HEK293 (cell line): ENCODE data around the gene EIF2B2.

Source experiments
- CTCF ChIA-PET: fragments of 350-600 bp; formaldehyde crosslinking; extraction: SDS; loops from one replicate; lab custom pipeline; 2021; ENCODE audit warnings: antibody characterized with exemption; lab: Yijun Ruan, JAX
- POLR2A ChIA-PET: fragments of 300-600 bp; formaldehyde crosslinking; extraction: SDS; loops from one replicate; lab custom pipeline; 2020; ENCODE audit warnings: antibody characterized with exemption, inconsistent platforms; lab: Yijun Ruan, JAX
- H3K27ac ChIP-seq: fragments of 200-500 bp; sonication (Bioruptor generic); 2 replicates; pipeline ENCODE4 v1.5.1; 2014; ENCODE audit warnings: low read depth, low read length, control low read depth, inconsistent platforms; ENCODE audit errors: extremely low read depth
- H3K36me3 ChIP-seq, 2 experiments: fragments of 200-500 bp in 1 of 2; sonication (Bioruptor generic) in 1 of 2; 1 replicate in 1 of 2; 2 replicates in 1 of 2; pipeline ENCODE4 v1.5.1; 2014 to 2017; ENCODE audit warnings: inconsistent platforms in 2 of 2, low read length in 2 of 2; ENCODE audit not compliant: control insufficient read depth in 2 of 2, insufficient read depth in 1 of 2
- H3K4me1 ChIP-seq: fragments of 200-500 bp; sonication (Bioruptor generic); 2 replicates; pipeline ENCODE4 v1.5.1; 2014; ENCODE audit warnings: mild to moderate bottlenecking, low read length, inconsistent platforms; ENCODE audit not compliant: control insufficient read depth, insufficient read depth
- H3K4me3 ChIP-seq: 2 replicates; pipeline ENCODE4 v1.5.1; 2011; ENCODE audit warnings: low read depth, mild to moderate bottlenecking, control low read depth, low read length, moderate library complexity
- H3K9me3 ChIP-seq: fragments of 200-500 bp; sonication (Bioruptor generic); 2 replicates; pipeline ENCODE4 v1.5.1; 2014; ENCODE audit warnings: low read depth, low read length, inconsistent platforms; ENCODE audit not compliant: control insufficient read depth, insufficient read depth
- FEZF1 ChIP-seq: fragments of 450-650 bp; formaldehyde crosslinking; IDR thresholded peaks from 2 replicates; pipeline ENCODE4 v1.5.1; 2016; ENCODE audit warnings: missing biosample characterization, missing genetic modification characterization
- KLF16 ChIP-seq: fragments of 450-650 bp; formaldehyde crosslinking; IDR thresholded peaks from 2 replicates; pipeline ENCODE4 v1.5.1; 2017; ENCODE audit warnings: missing biosample characterization, missing genetic modification characterization
- OVOL3 ChIP-seq: fragments of 450-650 bp; formaldehyde crosslinking; IDR thresholded peaks from 2 replicates; pipeline ENCODE4 v1.5.1; 2016; ENCODE audit warnings: missing biosample characterization, missing genetic modification characterization
- SCRT2 ChIP-seq: fragments of 450-650 bp; formaldehyde crosslinking; IDR thresholded peaks from 2 replicates; pipeline ENCODE4 v1.5.1; 2016; ENCODE audit warnings: missing biosample characterization, missing genetic modification characterization
- SETDB1 ChIP-seq: IDR thresholded peaks from one replicate; pipeline ENCODE4 v1.6.1; 2017; ENCODE audit warnings: mild to moderate bottlenecking, low read length, moderate library complexity, mixed read lengths; ENCODE audit not compliant: insufficient read length
- SP2 ChIP-seq: fragments of 450-650 bp; formaldehyde crosslinking; IDR thresholded peaks from 2 replicates; pipeline ENCODE4 v1.5.1; 2016; ENCODE audit warnings: missing biosample characterization, missing genetic modification characterization
- SP3 ChIP-seq: fragments of 450-650 bp; formaldehyde crosslinking; IDR thresholded peaks from 2 replicates; pipeline ENCODE4 v1.5.1; 2016; ENCODE audit warnings: missing biosample characterization, missing genetic modification characterization
- WT1 ChIP-seq: fragments of 450-650 bp; formaldehyde crosslinking; IDR thresholded peaks from 2 replicates; pipeline ENCODE4 v1.5.1; 2016; ENCODE audit warnings: missing biosample characterization, missing genetic modification characterization
- ZBTB8A ChIP-seq: fragments of 450-650 bp; formaldehyde crosslinking; IDR thresholded peaks from 2 replicates; pipeline ENCODE4 v1.5.1; 2016; ENCODE audit warnings: missing biosample characterization, missing genetic modification characterization
- ZIC2 ChIP-seq: fragments of 450-650 bp; formaldehyde crosslinking; IDR thresholded peaks from 2 replicates; pipeline ENCODE4 v1.5.1; 2016; ENCODE audit warnings: missing biosample characterization, missing genetic modification characterization
- ZNF112 ChIP-seq: fragments of 450-650 bp; formaldehyde crosslinking; IDR thresholded peaks from 2 replicates; pipeline ENCODE4 v1.5.0; 2017; ENCODE audit warnings: missing biosample characterization, missing genetic modification characterization
- ZNF114 ChIP-seq: fragments of 450-650 bp; formaldehyde crosslinking; IDR thresholded peaks from 2 replicates; pipeline ENCODE4 v1.5.0; 2017; ENCODE audit warnings: missing biosample characterization, missing genetic modification characterization
- ZNF138 ChIP-seq: fragments of 450-650 bp; formaldehyde crosslinking; IDR thresholded peaks from 2 replicates; pipeline ENCODE4 v1.5.1; 2016; ENCODE audit warnings: missing biosample characterization, missing genetic modification characterization, borderline replicate concordance
- ZNF211 ChIP-seq: fragments of 450-650 bp; formaldehyde crosslinking; IDR thresholded peaks from 2 replicates; pipeline ENCODE4 v1.5.1; 2016; ENCODE audit warnings: low read depth, missing biosample characterization, missing genetic modification characterization
- ZNF239 ChIP-seq: fragments of 450-650 bp; formaldehyde crosslinking; IDR thresholded peaks from 2 replicates; pipeline ENCODE4 v1.5.1; 2016; ENCODE audit warnings: missing biosample characterization, missing genetic modification characterization
- ZNF24 ChIP-seq: fragments of 450-650 bp; formaldehyde crosslinking; IDR thresholded peaks from 2 replicates; pipeline ENCODE4 v1.5.1; 2016; ENCODE audit warnings: missing biosample characterization, missing genetic modification characterization
- ZNF433 ChIP-seq: fragments of 450-650 bp; formaldehyde crosslinking; IDR thresholded peaks from 2 replicates; pipeline ENCODE4 v1.5.1; 2016; ENCODE audit warnings: missing biosample characterization, missing genetic modification characterization, low read depth
- ZNF501 ChIP-seq: fragments of 450-650 bp; formaldehyde crosslinking; IDR thresholded peaks from 2 replicates; pipeline ENCODE4 v1.5.1; 2016; ENCODE audit warnings: missing biosample characterization, missing genetic modification characterization
- ZNF558 ChIP-seq: fragments of 450-650 bp; formaldehyde crosslinking; IDR thresholded peaks from 2 replicates; pipeline ENCODE4 v1.5.1; 2016; ENCODE audit warnings: missing biosample characterization, missing genetic modification characterization
- ZNF621 ChIP-seq: fragments of 450-650 bp; formaldehyde crosslinking; IDR thresholded peaks from 2 replicates; pipeline ENCODE4 v1.5.1; 2017; ENCODE audit warnings: missing biosample characterization, missing genetic modification characterization
- ZNF629 ChIP-seq: fragments of 450-650 bp; formaldehyde crosslinking; IDR thresholded peaks from 2 replicates; pipeline ENCODE4 v1.5.1; 2017; ENCODE audit warnings: missing biosample characterization, missing genetic modification characterization
- ZNF747 ChIP-seq: fragments of 450-650 bp; formaldehyde crosslinking; IDR thresholded peaks from 2 replicates; pipeline ENCODE4 v1.5.1; 2016; ENCODE audit warnings: missing biosample characterization, missing genetic modification characterization
- TF ChIP-seq, protein P1 (sequence below): fragments of 450-650 bp; formaldehyde crosslinking; IDR thresholded peaks from 2 replicates; pipeline ENCODE4 v1.5.1; 2016; ENCODE audit warnings: missing biosample characterization, missing genetic modification characterization
- TF ChIP-seq, protein P2 (sequence below): fragments of 450-650 bp; formaldehyde crosslinking; IDR thresholded peaks from 2 replicates; pipeline ENCODE4 v1.5.1; 2016; ENCODE audit warnings: missing biosample characterization, missing genetic modification characterization
- TF ChIP-seq, protein P3 (sequence below): fragments of 450-650 bp; formaldehyde crosslinking; IDR thresholded peaks from 2 replicates; pipeline ENCODE4 v1.5.1; 2016; ENCODE audit warnings: missing biosample characterization, missing genetic modification characterization
- TF ChIP-seq, protein P4 (sequence below): sonication (generic); formaldehyde crosslinking; IDR thresholded peaks from 2 replicates; pipeline ENCODE4 v1.8.1; 2022; ENCODE audit warnings: mild to moderate bottlenecking, moderate library complexity, missing genetic modification reagents
- TF ChIP-seq, protein P5 (sequence below): fragments of 450-650 bp; formaldehyde crosslinking; IDR thresholded peaks from 2 replicates; pipeline ENCODE4 v1.5.0; 2017; ENCODE audit warnings: missing biosample characterization, missing genetic modification characterization, borderline replicate concordance
- TF ChIP-seq, protein P6 (sequence below): fragments of 450-650 bp; formaldehyde crosslinking; IDR thresholded peaks from 2 replicates; pipeline ENCODE4 v1.5.1; 2017; ENCODE audit warnings: missing biosample characterization, missing genetic modification characterization

EIF2B2 gene

DNA sequence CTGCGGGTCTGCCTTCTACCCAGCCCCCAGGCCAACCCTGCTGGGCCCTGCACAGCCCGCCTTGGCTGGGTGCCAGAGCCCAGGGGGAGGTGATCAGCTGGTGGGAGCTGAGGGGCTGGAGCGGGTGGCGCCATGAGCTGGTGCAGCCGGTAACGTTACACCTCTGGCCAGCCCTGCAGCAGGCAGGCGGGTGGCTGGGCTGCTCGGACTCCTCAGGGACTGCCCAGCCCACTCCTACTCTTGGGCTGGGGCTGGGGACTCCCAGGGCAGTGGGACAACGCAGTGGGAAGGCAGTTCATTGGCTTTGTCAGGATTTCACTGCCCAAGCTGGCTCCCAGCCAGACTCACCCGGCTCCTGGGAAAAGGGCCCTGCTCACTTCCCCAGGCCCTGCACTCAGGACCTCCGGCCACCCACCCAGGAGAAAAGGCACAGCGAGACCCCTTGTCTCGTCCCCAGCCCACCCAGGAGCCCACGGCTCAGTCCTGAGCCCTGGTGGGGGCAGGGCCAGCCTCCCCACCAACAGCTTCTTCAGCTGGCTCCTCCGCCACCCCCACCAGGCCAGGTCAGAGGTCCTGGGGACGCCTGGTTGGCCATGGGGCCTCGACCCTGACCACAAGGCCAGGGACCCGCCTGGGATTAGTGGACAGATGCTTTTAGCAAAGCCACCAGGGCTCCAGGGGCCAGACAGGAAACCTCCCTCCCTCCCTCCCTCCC is 48.3 kb upstream of the EIF2B2 start:
- POLR2A ChIA-PET, result interaction anchor here (1.3 to 1.6 kb wide), 4 partner anchors 11 to 110 kb away, joined by 5 to 6 read pairs (median 6); partner anchors contain the start of genes ACYP1, EIF2B2 and RPS6KL1
- H3K4me1 ChIP-seq, result peaks cover 24% of the 10 kb centered on the region
- TF ChIP-seq WT1, result peak; percentile 59; the same call in 1 of the 2 replicates
- TF ChIP-seq, protein P1, sequence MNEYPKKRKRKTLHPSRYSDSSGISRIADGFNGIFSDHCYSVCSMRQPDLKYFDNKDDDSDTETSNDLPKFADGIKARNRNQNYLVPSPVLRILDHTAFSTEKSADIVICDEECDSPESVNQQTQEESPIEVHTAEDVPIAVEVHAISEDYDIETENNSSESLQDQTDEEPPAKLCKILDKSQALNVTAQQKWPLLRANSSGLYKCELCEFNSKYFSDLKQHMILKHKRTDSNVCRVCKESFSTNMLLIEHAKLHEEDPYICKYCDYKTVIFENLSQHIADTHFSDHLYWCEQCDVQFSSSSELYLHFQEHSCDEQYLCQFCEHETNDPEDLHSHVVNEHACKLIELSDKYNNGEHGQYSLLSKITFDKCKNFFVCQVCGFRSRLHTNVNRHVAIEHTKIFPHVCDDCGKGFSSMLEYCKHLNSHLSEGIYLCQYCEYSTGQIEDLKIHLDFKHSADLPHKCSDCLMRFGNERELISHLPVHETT, result no peak
- TF ChIP-seq ZNF24, result 0 out of 2 replicates have a peak, but pooled peaks have one; percentile 39
- no peak for TF ChIP-seq ZNF621 (tag by site-specific recombination)
- TF ChIP-seq SP2 (tag by site-specific recombination), result peak; percentile 57
- TF ChIP-seq KLF16 (tag by site-specific recombination), result peak; percentile 55; the same call in 1 of the 2 replicates
- no peak for TF ChIP-seq FEZF1 (tag by site-specific recombination)
- no peak; the same call in 1 of the 2 replicates for TF ChIP-seq SP3 (tag by site-specific recombination)
- TF ChIP-seq ZIC2 (tag by site-specific recombination), result peak; percentile 95
- TF ChIP-seq SCRT2 (tag by site-specific recombination), result no peak
- TF ChIP-seq OVOL3 (tag by site-specific recombination), result no peak
- TF ChIP-seq ZNF629 (tag by site-specific recombination), result no peak
- TF ChIP-seq, protein P2, sequence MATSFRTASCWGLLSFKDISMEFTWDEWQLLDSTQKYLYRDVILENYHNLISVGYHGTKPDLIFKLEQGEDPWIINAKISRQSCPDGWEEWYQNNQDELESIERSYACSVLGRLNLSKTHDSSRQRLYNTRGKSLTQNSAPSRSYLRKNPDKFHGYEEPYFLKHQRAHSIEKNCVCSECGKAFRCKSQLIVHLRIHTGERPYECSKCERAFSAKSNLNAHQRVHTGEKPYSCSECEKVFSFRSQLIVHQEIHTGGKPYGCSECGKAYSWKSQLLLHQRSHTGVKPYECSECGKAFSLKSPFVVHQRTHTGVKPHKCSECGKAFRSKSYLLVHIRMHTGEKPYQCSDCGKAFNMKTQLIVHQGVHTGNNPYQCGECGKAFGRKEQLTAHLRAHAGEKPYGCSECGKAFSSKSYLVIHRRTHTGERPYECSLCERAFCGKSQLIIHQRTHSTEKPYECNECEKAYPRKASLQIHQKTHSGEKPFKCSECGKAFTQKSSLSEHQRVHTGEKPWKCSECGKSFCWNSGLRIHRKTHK (tag by site-specific recombination), result no peak
- TF ChIP-seq ZNF501 (tag by site-specific recombination), result no peak
- TF ChIP-seq ZBTB8A (tag by site-specific recombination), result peak; percentile 93
- TF ChIP-seq ZNF239, result no peak
- no peak for TF ChIP-seq ZNF558 (tag by site-specific recombination)
- TF ChIP-seq, protein P3, sequence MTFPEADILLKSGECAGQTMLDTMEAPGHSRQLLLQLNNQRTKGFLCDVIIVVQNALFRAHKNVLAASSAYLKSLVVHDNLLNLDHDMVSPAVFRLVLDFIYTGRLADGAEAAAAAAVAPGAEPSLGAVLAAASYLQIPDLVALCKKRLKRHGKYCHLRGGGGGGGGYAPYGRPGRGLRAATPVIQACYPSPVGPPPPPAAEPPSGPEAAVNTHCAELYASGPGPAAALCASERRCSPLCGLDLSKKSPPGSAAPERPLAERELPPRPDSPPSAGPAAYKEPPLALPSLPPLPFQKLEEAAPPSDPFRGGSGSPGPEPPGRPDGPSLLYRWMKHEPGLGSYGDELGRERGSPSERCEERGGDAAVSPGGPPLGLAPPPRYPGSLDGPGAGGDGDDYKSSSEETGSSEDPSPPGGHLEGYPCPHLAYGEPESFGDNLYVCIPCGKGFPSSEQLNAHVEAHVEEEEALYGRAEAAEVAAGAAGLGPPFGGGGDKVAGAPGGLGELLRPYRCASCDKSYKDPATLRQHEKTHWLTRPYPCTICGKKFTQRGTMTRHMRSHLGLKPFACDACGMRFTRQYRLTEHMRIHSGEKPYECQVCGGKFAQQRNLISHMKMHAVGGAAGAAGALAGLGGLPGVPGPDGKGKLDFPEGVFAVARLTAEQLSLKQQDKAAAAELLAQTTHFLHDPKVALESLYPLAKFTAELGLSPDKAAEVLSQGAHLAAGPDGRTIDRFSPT, result no peak
- TF ChIP-seq, protein P4, sequence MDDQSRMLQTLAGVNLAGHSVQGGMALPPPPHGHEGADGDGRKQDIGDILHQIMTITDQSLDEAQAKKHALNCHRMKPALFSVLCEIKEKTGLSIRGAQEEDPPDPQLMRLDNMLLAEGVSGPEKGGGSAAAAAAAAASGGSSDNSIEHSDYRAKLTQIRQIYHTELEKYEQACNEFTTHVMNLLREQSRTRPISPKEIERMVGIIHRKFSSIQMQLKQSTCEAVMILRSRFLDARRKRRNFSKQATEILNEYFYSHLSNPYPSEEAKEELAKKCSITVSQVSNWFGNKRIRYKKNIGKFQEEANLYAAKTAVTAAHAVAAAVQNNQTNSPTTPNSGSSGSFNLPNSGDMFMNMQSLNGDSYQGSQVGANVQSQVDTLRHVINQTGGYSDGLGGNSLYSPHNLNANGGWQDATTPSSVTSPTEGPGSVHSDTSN (CRISPR knock-in tag), result no peak
- no peak for TF ChIP-seq ZNF112 (tag by site-specific recombination)
- TF ChIP-seq, protein P5, sequence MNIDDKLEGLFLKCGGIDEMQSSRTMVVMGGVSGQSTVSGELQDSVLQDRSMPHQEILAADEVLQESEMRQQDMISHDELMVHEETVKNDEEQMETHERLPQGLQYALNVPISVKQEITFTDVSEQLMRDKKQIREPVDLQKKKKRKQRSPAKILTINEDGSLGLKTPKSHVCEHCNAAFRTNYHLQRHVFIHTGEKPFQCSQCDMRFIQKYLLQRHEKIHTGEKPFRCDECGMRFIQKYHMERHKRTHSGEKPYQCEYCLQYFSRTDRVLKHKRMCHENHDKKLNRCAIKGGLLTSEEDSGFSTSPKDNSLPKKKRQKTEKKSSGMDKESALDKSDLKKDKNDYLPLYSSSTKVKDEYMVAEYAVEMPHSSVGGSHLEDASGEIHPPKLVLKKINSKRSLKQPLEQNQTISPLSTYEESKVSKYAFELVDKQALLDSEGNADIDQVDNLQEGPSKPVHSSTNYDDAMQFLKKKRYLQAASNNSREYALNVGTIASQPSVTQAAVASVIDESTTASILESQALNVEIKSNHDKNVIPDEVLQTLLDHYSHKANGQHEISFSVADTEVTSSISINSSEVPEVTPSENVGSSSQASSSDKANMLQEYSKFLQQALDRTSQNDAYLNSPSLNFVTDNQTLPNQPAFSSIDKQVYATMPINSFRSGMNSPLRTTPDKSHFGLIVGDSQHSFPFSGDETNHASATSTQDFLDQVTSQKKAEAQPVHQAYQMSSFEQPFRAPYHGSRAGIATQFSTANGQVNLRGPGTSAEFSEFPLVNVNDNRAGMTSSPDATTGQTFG (tag by site-specific recombination), result no peak
- TF ChIP-seq ZNF114, result no peak
- TF ChIP-seq, protein P6, sequence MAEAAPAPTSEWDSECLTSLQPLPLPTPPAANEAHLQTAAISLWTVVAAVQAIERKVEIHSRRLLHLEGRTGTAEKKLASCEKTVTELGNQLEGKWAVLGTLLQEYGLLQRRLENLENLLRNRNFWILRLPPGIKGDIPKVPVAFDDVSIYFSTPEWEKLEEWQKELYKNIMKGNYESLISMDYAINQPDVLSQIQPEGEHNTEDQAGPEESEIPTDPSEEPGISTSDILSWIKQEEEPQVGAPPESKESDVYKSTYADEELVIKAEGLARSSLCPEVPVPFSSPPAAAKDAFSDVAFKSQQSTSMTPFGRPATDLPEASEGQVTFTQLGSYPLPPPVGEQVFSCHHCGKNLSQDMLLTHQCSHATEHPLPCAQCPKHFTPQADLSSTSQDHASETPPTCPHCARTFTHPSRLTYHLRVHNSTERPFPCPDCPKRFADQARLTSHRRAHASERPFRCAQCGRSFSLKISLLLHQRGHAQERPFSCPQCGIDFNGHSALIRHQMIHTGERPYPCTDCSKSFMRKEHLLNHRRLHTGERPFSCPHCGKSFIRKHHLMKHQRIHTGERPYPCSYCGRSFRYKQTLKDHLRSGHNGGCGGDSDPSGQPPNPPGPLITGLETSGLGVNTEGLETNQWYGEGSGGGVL, result peak; percentile 85
- no peak for TF ChIP-seq ZNF138 (tag by site-specific recombination)
- no peak for TF ChIP-seq ZNF747 (tag by site-specific recombination)
- no peak for TF ChIP-seq SETDB1
- no peak for TF ChIP-seq ZNF433 (tag by site-specific recombination)
- no peak for TF ChIP-seq ZNF211

More for the DNA sequence above, 48.3 kb upstream of the EIF2B2 start:
- no peak overlapping the region; the same call in 1 of the 2 replicates for H3K4me3 ChIP-seq
- H3K9me3 ChIP-seq, result no peaks in the 10 kb centered on the region
- peak overlapping the region; percentile 49; the same call in 1 of the 2 replicates for H3K27ac ChIP-seq
- CTCF ChIA-PET, result interaction anchor here (0.6 to 3.0 kb wide), 5 partner anchors 9 to 983 kb away, joined by 3 to 15 read pairs (median 4); no protein-coding TSS in a partner anchor
- H3K36me3 ChIP-seq, result peaks cover 0 to 34% of the 10 kb centered on the region in 2 experiments; a peak in 1 of 3 replicates
